GM19438 (cell line): ENCODE data around the gene TRIM13.

Source experiments
- ATAC-seq: cut with Tn5 transposase; IDR thresholded peaks from one replicate; pipeline ENCODE4 v1.9.1; 2021; ENCODE audit warnings: low read depth; ENCODE audit not compliant: unreplicated experiment

The TRIM13 gene

GRCh38 chr13:49996161-49996915 lies 504 bp upstream of the TRIM13 start:
- peak; percentile 48 for ATAC-seq

DNA sequence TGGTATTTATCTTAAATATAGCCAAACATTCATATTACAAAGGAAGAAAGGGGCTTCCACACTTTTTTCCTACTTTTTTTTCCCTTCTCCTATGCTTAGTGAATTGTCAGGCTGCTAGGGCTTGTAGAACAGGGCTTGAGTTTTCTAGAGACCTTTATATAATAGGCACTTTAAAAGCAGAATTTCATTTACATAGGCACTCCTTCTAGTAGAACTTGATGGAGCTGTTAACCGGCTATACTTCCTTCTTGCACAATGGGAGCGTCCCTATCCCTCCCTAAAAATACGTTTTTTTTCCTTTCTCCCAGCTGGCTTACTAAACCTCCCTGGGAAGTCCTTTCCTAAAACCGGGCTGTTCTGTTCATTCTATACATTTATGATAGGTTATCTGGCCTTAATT lies 1.1 kb downstream of the TRIM13 start:
- no peak for ATAC-seq

GRCh38 chr13:49998714-49999624 lies 2.1 kb downstream of the TRIM13 start:
- no peak for ATAC-seq

- ATAC-seq = no peak
Observed at GRCh38 chr13:50001287-50001686, 4.4 kb downstream of the TRIM13 start.

- no peak for ATAC-seq
Observed at GRCh38 chr13:50006426-50007135, 9.7 kb downstream of the TRIM13 start.

GRCh38 chr13:50011461-50011860 lies 14.6 kb downstream of the TRIM13 start:
- ATAC-seq = no peak

GRCh38 chr13:50012396-50013169 lies 15.7 kb downstream of the TRIM13 start:
- no peak for ATAC-seq

DNA sequence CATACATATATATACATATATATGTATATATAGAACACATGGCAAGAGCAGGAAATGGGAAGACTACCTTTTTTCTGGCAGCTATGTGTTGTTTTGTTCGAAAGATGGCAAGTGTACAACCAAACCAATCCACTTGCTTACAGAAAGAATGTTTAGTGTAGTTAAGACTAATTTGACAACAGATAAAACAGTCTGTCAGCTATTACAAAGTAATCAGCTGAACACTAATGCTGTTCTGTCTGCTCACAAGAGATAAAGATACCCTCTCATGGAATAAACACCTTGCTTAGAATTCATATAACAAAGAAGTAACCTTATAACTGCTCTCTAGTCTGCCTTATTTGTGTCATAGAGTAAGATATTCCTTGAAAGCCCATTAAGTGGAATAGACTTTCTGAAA lies 17.5 kb downstream of the TRIM13 start:
- no peak for ATAC-seq

DNA sequence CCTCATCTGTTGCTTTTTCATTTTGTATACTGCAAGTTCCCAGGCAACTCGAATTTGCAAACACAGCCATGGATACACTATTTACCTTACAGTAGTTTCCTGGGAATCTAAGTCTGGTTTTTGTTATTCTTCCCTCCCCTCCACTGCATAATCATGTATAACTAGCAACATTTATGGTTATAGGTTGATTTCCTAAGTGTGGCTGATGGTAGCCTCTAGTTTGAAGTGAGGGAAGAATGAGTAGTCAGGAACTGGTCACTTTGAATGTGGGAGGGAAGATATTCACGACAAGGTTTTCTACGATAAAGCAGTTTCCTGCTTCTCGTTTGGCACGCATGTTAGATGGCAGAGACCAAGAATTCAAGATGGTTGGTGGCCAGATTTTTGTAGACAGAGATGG lies 18.4 kb downstream of the TRIM13 start, which contains the start of gene KCNRG:
KCNRG (plus strand) TSS at position 187 of the 400 bp plus-strand sequence; CDS start at position 237, 50 bp downstream.
- ATAC-seq = no peak

GRCh38 chr13:50015750-50016149 lies 18.9 kb downstream of the TRIM13 start:
- no peak for ATAC-seq

DNA sequence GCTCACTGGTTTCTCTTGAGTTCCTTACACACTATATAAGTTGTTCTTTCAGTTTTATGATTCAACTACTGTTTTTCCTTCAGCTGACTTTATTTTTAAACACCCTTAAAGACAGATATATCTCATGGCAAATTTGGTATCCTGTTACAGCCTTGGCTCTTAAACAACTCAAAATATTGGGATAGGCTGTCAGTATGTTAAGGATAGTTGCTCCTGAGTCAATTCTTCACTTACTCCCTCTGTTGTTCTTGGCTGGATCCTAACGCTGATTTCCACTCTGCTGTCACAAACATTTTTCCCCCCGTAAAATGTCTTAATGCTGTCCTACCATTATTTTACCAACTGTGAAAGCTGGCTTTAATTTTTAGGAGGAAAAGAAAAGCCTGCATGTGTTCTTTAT lies 19.6 kb downstream of the TRIM13 start:
- ATAC-seq = no peak

DNA sequence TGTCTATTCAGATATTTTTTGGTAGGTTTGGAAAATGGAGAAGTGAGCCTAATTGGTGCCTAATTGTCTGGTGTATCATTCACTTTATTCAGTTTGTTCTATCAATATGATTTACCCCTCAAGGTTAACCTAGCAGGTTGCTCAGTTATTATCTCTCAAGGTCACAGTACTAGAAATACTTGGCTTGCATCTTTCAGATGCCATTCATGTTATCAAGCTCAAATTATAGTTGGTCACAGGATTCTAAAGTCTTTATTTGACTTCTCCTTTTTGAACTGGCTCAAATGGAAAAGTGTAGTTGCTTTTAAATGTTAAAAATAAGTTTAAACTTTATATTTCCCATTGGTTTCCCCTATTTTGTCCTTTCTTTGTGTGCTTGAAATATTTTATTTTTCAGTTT lies 21.0 kb downstream of the TRIM13 start:
- no peak for ATAC-seq

DNA sequence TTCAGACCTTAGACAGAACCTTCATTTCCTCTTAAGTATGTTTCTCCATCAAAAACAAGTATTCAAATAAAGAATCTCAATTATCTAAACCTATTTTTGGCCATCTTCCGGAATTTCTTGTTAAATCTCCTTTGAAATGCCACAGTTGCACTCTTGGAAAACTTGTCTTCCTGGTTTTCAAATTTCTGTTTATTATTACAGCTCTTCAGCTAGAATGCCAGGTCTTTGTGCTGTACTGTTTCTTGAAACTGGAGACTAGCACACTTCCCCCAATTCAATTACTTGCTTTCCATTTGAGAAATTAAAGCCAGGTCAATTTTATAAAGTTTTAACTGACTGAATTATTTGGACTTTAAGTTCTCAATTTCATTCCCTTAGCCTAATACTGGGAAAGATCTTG lies 28.6 kb downstream of the TRIM13 start:
- no peak for ATAC-seq

DNA sequence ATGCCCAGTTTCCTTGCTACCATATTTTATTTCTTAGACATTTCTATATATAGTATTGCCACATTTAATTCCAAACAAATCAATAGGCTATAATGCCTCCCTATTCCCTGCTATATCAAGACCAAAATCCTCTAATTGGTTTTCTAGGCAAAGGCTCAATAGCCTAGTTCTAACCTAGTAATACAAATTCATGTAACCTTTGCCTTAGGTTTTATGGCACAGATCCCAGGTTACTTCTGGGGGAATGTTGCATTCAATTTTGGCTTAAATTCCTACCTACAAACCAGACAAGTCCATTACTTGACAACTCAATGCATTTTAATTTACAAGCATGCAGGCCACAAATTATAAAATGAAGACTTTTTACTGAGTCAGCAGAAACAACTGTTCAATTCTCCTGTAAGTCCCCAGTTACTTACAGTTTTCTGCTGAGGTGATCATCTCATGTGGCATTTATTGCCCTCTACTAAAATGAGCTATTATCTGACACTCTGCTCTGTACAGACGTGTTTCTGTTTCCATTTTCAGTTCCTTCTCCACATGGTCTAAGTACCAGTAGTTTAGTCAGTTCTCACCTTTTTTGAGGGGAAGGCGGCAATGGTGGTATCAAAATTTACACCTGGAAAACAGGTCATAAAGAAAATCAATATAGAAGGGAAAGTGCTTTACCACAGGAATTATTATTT lies 30.1 kb downstream of the TRIM13 start:
- ATAC-seq = peak; percentile 94

DNA sequence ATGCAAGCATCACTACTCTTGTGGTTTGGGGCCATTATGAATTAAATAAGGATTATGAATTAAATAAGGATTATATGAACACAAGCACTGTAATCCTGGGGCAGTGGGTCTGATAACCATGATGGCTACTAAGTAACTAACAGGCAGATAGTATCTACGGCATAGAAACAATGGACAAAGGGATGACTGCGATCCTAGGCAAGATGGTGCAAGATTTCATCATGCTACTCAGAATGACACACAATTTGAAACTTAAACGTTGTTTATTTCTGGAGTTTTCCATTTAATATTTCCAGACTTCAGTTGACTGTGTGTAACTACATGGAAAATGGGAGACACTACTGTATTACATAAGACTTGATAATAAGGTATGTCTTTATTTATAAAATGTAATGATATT lies 33.5 kb downstream of the TRIM13 start:
- ATAC-seq = no peak

- ATAC-seq = no peak
Observed at GRCh38 chr13:50033725-50034124, 36.9 kb downstream of the TRIM13 start.

GRCh38 chr13:50037788-50038187 lies 40.9 kb downstream of the TRIM13 start:
- ATAC-seq = no peak

DNA sequence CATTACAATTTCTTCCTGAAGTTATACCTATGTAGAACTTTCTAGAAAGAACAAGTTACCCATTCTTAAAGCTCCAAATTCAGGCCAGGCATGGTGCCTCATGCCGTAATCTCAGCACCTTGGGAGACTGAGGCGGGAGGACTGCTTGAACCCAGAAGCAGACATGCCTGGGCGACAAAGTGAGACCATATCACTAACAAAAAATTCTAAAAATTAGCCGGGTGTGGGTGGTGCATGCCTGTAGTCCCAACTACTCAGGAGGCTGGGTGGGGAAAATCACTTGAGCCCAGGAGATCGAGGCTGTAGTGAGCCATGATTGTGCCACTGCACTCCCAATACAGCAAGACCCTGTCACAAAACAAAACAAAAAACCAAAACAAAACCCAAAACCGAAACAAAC lies 41.4 kb downstream of the TRIM13 start:
- ATAC-seq = no peak

GRCh38 chr13:50052478-50052877 lies 55.6 kb downstream of the TRIM13 start:
- no peak for ATAC-seq

DNA sequence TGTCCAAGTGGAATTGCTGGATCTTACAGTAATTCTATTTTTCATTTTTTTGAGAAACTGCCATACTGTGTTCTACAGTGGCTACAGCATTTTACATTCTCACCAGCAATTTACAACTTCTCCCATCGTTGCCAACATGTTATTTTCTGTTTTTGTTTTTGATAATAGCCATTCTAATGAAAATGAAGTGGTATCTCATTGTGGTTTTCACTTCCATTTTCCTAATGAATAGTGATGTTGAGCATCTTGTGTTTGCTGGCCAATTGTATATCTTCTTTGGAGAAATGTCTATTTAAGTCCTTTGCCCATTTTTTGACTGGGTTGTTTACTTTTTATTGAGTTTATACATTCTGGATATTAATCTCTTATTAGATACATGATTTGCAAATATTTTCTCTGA lies 57.0 kb downstream of the TRIM13 start:
- no peak for ATAC-seq
